A673 (cell line): ENCODE data around the gene PPP4R2. TPM values are rescaled to one million over a fixed set of nuclear protein-coding genes. Genes with fewer than 3 reads are reported as not detected.

Source experiments
- BruUV-seq: library from RNA; stranded (reverse); fragments of 400-500 nt; replicated peaks from 2 replicates; lab custom pipeline; 2021; lab: Mats Ljungman, UMichigan
- CTCF ChIA-PET: fragments of 300-600 bp; sonication (Branson Sonifier 250); formaldehyde crosslinking; loops from one replicate; lab custom pipeline; 2022; ENCODE audit warnings: antibody characterized with exemption; lab: Charles Lee
- POLR2A ChIA-PET: fragments of 300-600 bp; sonication (Branson Sonifier 250); formaldehyde crosslinking; loops from one replicate; lab custom pipeline; 2022; ENCODE audit warnings: antibody characterized with exemption; ENCODE audit not compliant: low non-redundant PET; lab: Charles Lee
- DNase-seq: peaks from one replicate; pipeline ENCODE4 v3.0.0-alpha.2; 2015; ENCODE audit warnings: low spot score
- H3K27ac ChIP-seq: fragments of 200-600 bp; sonication (generic); 2 replicates; pipeline ENCODE4 v1.5.1; 2016; ENCODE audit warnings: mixed run types, low read depth, mild to moderate bottlenecking, mixed read lengths, antibody characterized with exemption, low read length; ENCODE audit not compliant: poor library complexity, severe bottlenecking
- H3K27me3 ChIP-seq: fragments of 200-600 bp; sonication (generic); replicated peaks from 2 replicates; pipeline ENCODE4 v1.6.1; 2017; ENCODE audit warnings: mixed run types, low read depth, mild to moderate bottlenecking, mixed read lengths, antibody characterized with exemption, low read length; ENCODE audit not compliant: insufficient read depth, poor library complexity
- H3K36me3 ChIP-seq: fragments of 200-600 bp; sonication (generic); 2 replicates; pipeline ENCODE4 v1.6.1; 2016; ENCODE audit warnings: mixed run types, mild to moderate bottlenecking, mixed read lengths, antibody characterized with exemption, low read length; ENCODE audit not compliant: insufficient read depth, poor library complexity, severe bottlenecking
- H3K4me1 ChIP-seq: fragments of 200-600 bp; sonication (generic); 2 replicates; pipeline ENCODE4 v1.6.1; 2017; ENCODE audit warnings: mixed run types, mild to moderate bottlenecking, mixed read lengths, antibody characterized with exemption, low read length; ENCODE audit not compliant: insufficient read depth, poor library complexity, severe bottlenecking
- H3K4me3 ChIP-seq: fragments of 200-600 bp; sonication (generic); 2 replicates; pipeline ENCODE4 v1.5.1; 2016; ENCODE audit warnings: low read depth, mixed run types, mild to moderate bottlenecking, mixed read lengths, low read length; ENCODE audit not compliant: poor library complexity, severe bottlenecking
- H3K9me3 ChIP-seq: fragments of 200-600 bp; sonication (generic); 2 replicates; pipeline ENCODE4 v1.6.1; 2016; ENCODE audit warnings: mixed run types, low read depth, mild to moderate bottlenecking, mixed read lengths, antibody characterized with exemption, low read length; ENCODE audit not compliant: poor library complexity, severe bottlenecking
- CTCF ChIP-seq: fragments of 300-800, 200-600 bp; sonication (generic); conservative IDR thresholded peaks from 2 replicates; pipeline ENCODE4 v1.5.1; 2017; ENCODE audit warnings: low read depth, mild to moderate bottlenecking, antibody characterized with exemption, low read length, moderate library complexity, mixed read lengths
- EZH2 ChIP-seq: fragments of 200-600 bp; sonication (generic); IDR thresholded peaks from 2 replicates; pipeline ENCODE4 v1.6.1; 2017; ENCODE audit warnings: borderline replicate concordance, low read depth, mild to moderate bottlenecking, mixed read lengths, antibody characterized with exemption, low read length; ENCODE audit not compliant: poor library complexity, severe bottlenecking
- intact Hi-C: fragments of 100-400 bp; cut with micrococcal nuclease; formaldehyde crosslinking; loops from one replicate; pipeline ENCODE4 v1.10.0; 2022; ENCODE audit not compliant: unreplicated experiment
- total RNA-seq: library from RNA; stranded (reverse); gene quantifications from 2 replicates; pipeline ENCODE4 v1.2.3, GENCODE V29; 2021

Gene PPP4R2
- total RNA-seq, 1 experiment from 2014 or later, result 41.4 TPM

GRCh38 chr3:73115806-73116205 is 119.2 kb downstream of the PPP4R2 start:
- Histone ChIP-seq H3K4me1 (no peaks in the 10 kb centered on the region), H3K9me3 (no peaks in the 10 kb centered on the region), H3K4me3 (no peak overlapping the region), H3K27me3 (no peaks in the 10 kb centered on the region), H3K27ac (no peak overlapping the region), H3K36me3 (no peaks in the 10 kb centered on the region)
- POLR2A ChIA-PET, result no interaction called here
- intact Hi-C loops, result no loop called here
- DNase-seq, result no peak
- CTCF ChIA-PET, result no interaction called here
- TF ChIP-seq CTCF (no peak), EZH2 (no peak)
- BruUV-seq, result no TSS peak

Other genes with a start within 250 kb of the PPP4R2 start
- 21.1 and 24.3 TPM in 2 replicates for gene SHQ1, start 148.4 kb upstream of the PPP4R2 start, total RNA-seq
- 10.7 and 17.1 TPM in 2 replicates for gene GXYLT2, start 108.8 kb upstream of the PPP4R2 start, total RNA-seq
- 2.2 and 3.8 TPM in 2 replicates for gene EBLN2, start 64.8 kb downstream of the PPP4R2 start, total RNA-seq